Measurements from ENCODE around the gene C14orf132. TPM values are rescaled to one million over a fixed set of nuclear protein-coding genes. Genes with fewer than 3 reads are reported as not detected.

C14orf132 gene
- total RNA-seq, 2 experiments from 2014 or later, result 1.2 to 1.5 TPM

- Mint-ChIP-seq H3K27me3 (peaks cover 4% of the 10 kb centered on the region), H3K36me3 (ENCODE audit: low read depth) (no peaks in the 10 kb centered on the region), H3K4me3 (no peak overlapping the region), H3K27ac (no peak overlapping the region), H3K4me1 (no peaks in the 10 kb centered on the region), H3K9me3 (peaks cover 10% of the 10 kb centered on the region)
- DNase-seq, result no peak
- POLR2A ChIA-PET, result no interaction called here
- CTCF ChIA-PET, result no interaction called here
These were observed 99.1 kb downstream of the C14orf132 start for GRCh38 chr14:96138241-96138640.

- Mint-ChIP-seq H3K4me3 (no peak overlapping the region), H3K9me3 (peaks cover 10% of the 10 kb centered on the region), H3K4me1 (no peaks in the 10 kb centered on the region), H3K27me3 (peaks cover 4% of the 10 kb centered on the region), H3K36me3 (ENCODE audit: low read depth) (no peaks in the 10 kb centered on the region), H3K27ac (no peak overlapping the region)
- ChIA-PET POLR2A (no interaction called here), CTCF (no interaction called here)
- no peak for DNase-seq
These were observed 100.0 kb downstream of the C14orf132 start for GRCh38 chr14:96139169-96139568.

GRCh38 chr14:96139879-96140278, 100.7 kb downstream of the C14orf132 start:
- Mint-ChIP-seq H3K36me3 (ENCODE audit: low read depth) (no peaks in the 10 kb centered on the region), H3K27ac (no peak overlapping the region), H3K9me3 (peaks cover 10% of the 10 kb centered on the region), H3K27me3 (peaks cover 4% of the 10 kb centered on the region), H3K4me1 (no peaks in the 10 kb centered on the region), H3K4me3 (no peak overlapping the region)
- no peak for DNase-seq
- ChIA-PET CTCF (no interaction called here), POLR2A (no interaction called here)

- Mint-ChIP-seq H3K4me3 (no peak overlapping the region), H3K4me1 (no peaks in the 10 kb centered on the region), H3K27me3 (no peaks in the 10 kb centered on the region), H3K9me3 (peaks cover 6% of the 10 kb centered on the region), H3K36me3 (ENCODE audit: low read depth) (no peaks in the 10 kb centered on the region), H3K27ac (no peak overlapping the region)
- DNase-seq, result no peak
- ChIA-PET POLR2A (no interaction called here), CTCF (no interaction called here)
These were observed 101.8 kb downstream of the C14orf132 start for GRCh38 chr14:96140952-96141351.

Other genes with a start within 250 kb of the C14orf132 start
- gene TUNAR, start 162.5 kb upstream of the C14orf132 start, total RNA-seq, result not detected
- gene BDKRB2, start 165.5 kb downstream of the C14orf132 start, total RNA-seq, result not detected
- not detected for gene BDKRB1, start 216.8 kb downstream of the C14orf132 start, total RNA-seq

Measured in activated CD4-positive, alpha-beta T cell treated with anti-CD3 and anti-CD28 coated beads, Interleukin-2, amount 10 ng/mL, durations not matched to agents 7 days and 5 days (primary cell).